Retina (tissue), 1 donor: ENCODE results near the gene ARHGEF7.
"Not testable (repeated sequence)": the region's sequence is repeated elsewhere in the genome, so short reads cannot be mapped to it uniquely, and the experiment has no call there.

Experiments used
- DNase-seq: peaks from one replicate; pipeline ENCODE4 v3.0.0-alpha.2; 2016

The ARHGEF7 gene

DNA sequence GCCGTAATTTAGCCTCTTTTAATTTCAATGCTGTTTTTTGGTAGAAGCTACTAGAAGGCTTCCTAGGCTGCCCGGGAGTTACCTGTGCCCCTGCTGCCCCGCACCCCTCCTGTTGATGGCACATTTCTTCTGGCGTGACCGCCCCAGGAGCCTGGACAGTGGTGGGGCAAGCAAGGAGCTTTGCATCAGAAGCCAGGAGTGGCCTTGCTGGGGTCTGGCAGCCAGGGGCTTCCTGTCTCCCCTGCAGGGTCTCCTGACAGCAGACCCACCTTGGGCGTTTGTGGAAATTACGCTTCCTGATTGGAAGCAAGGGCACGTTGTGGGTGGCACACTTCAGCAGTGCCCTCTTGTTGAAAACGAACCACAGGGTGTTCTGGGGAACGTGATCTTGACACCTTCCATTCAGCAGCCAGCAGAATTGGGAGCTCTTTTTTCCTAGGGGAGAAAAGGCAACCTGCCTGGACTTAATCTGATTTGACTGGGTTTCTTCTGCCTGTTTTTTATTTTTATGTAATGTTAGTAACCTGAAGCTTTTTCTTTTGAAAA is 115.3 kb downstream of the ARHGEF7 start:
- DNase-seq: no peak

GRCh38 chr13:111232191-111232590 is 117.1 kb downstream of the ARHGEF7 start:
- no peak for DNase-seq

GRCh38 chr13:111233080-111233479 is 118.0 kb downstream of the ARHGEF7 start:
- no peak for DNase-seq

- DNase-seq: no peak
Observed at GRCh38 chr13:111239764-111240670, 124.9 kb downstream of the ARHGEF7 start.

- DNase-seq: peak; percentile 55
Observed at GRCh38 chr13:111241006-111241755, 126.1 kb downstream of the ARHGEF7 start.

- peak; percentile 44 for DNase-seq
Observed at GRCh38 chr13:111241862-111242261, 126.8 kb downstream of the ARHGEF7 start.

- no peak for DNase-seq
Observed at GRCh38 chr13:111242585-111242984, 127.5 kb downstream of the ARHGEF7 start.

DNA sequence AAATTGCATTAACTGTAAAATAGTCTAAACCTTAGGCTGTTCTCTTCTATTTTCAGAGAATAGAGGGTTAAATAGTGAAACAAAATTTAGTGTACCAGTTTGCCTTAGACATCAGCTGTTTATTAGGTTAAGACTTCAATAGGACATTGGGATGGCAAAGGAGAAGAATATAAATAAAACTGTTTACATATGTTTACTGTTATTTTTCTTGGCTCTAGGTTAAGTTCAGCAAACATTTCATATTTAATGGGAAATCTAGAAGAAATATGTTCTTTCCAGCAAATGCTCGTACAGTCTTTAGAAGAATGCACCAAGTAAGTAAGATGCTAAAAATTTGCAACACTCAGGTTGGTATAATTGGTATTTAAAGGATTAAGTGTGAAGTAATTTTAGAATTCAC is 128.9 kb downstream of the ARHGEF7 start:
- DNase-seq: no peak

- DNase-seq: no peak
Observed at GRCh38 chr13:111245576-111246384, 130.7 kb downstream of the ARHGEF7 start.

DNA sequence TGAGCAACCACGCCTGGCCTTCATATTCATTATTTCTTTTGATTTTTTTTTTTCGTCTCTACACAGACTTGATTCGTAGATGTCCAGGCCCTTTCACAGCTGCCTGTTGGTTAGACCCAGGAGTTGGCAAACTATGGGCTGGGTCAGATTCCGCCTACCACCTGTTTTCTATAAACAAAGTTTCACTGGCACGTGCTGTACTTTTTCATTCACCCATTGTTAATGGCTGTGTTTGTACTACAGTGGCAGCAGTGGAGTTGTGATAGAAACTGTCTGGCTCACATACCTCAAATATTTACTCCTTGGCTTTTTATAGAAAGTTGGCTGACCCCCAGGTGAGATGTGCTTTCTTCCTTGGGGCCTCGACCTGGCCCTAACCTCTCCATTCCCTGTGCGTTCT is 132.4 kb downstream of the ARHGEF7 start:
- DNase-seq: no peak

- DNase-seq: no peak
Observed at GRCh38 chr13:111248822-111249221, 133.7 kb downstream of the ARHGEF7 start.

- DNase-seq: no peak
Observed at GRCh38 chr13:111249637-111250360, 134.7 kb downstream of the ARHGEF7 start.

DNA sequence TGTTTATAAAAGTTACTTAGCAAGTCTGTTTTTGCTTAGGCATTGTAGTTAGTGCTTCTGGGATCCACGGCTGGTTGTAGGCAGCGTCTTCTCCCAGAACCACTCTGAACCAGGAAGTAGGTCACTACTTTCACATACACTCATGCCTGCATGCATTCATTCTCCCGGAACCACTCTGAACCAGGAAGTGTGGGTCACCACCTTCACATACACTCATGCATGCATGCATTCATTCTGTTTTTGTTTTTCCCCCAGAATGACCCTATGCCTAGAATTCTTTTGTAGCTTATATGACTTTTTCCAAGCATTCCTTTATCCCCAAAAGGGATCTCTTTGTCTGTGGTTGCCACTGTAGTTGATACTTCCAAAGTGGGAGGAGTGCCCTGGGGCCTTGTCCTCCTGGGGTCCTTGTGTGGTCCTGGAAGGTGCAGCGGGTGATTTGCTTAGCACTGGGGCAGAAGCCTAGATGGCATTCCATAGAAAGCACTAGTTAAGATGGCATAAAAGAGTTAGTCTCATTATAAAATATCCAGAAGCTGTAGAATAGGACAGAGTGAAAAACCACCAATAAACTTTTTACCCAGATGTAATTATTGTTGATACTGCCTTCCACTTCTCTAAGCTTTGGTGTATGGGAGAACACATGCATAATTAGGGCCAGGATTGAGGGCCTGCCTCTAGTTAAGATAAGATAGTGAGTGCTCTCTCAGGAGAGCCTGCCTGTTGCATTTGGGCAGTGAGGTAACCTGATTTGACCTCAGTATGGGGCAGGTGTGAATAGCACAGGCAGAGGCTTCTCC is 136.7 kb downstream of the ARHGEF7 start:
- DNase-seq: no peak

GRCh38 chr13:111252446-111253364 is 137.6 kb downstream of the ARHGEF7 start:
- DNase-seq: no peak

DNA sequence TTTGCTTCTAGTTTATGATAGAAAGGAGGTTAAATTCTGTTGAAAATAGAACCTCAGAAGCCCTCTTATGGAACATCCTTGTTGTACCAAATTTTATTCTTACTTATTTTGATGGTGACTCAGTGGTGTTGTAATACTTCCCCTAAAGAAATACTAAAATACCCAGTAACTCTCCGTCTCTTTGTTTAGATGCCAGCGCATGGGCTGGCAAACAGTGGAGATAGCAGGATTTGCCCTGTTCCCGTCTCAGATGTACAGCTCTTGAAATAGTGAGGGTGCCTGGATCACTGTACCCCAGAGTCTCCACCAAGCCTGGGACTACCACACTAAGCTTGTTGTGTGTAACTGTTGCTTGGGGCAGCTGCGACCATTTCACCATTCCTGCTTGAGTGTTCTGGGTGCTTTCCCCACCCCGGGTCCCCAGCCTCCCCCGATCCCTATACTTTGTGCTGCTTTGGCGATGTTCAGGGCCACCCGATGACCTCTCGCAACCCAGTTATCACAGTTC is 138.3 kb downstream of the ARHGEF7 start:
- DNase-seq: no peak

- DNase-seq: no peak
Observed at GRCh38 chr13:111255228-111255790, 140.2 kb downstream of the ARHGEF7 start.

GRCh38 chr13:111256458-111256857 is 141.3 kb downstream of the ARHGEF7 start:
- DNase-seq: no peak

GRCh38 chr13:111256946-111257345 is 141.8 kb downstream of the ARHGEF7 start:
- no peak for DNase-seq

GRCh38 chr13:111257899-111258298 is 142.8 kb downstream of the ARHGEF7 start:
- DNase-seq: not testable (repeated sequence)

- DNase-seq: no peak
Observed at GRCh38 chr13:111258637-111259036, 143.5 kb downstream of the ARHGEF7 start.
